Loucy (cell line): Measurements from ENCODE around the gene DCP2.

ENCODE experiments used
- EZH2phosphoT487 ChIP-seq: fragments of 200-600 bp; IDR thresholded peaks from 2 replicates; pipeline ENCODE4 v1.6.1; 2018; ENCODE audit warnings: antibody characterized with exemption, mild to moderate bottlenecking, moderate library complexity, borderline replicate concordance
- TF ChIP-seq, protein P1 (sequence below): fragments of 200-600 bp; sonication (generic); conservative IDR thresholded peaks from 2 replicates; pipeline ENCODE4 v1.5.1; 2014; ENCODE audit warnings: mild to moderate bottlenecking, antibody characterized with exemption, low read length

DNA sequence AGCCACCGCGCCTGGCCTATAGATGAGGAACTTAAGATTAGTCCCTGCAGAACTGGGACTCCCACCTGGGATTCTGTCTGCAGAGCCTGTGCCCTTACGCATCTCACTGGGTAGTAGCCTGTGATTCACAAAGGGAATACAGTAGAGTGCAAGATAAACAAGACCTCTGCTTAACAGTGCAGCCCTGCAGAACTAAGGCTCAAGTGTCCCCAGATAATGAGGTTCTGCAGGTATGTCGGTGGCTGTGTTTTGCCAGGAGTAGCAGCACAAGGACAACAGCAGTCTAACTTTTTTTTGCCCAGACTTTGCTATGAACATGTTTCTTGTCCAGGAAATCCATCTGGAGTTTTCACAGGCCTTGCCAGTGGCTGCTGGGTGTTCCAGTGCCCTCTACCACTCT is 59.7 kb downstream of the DCP2 start:
- TF ChIP-seq, protein P1, sequence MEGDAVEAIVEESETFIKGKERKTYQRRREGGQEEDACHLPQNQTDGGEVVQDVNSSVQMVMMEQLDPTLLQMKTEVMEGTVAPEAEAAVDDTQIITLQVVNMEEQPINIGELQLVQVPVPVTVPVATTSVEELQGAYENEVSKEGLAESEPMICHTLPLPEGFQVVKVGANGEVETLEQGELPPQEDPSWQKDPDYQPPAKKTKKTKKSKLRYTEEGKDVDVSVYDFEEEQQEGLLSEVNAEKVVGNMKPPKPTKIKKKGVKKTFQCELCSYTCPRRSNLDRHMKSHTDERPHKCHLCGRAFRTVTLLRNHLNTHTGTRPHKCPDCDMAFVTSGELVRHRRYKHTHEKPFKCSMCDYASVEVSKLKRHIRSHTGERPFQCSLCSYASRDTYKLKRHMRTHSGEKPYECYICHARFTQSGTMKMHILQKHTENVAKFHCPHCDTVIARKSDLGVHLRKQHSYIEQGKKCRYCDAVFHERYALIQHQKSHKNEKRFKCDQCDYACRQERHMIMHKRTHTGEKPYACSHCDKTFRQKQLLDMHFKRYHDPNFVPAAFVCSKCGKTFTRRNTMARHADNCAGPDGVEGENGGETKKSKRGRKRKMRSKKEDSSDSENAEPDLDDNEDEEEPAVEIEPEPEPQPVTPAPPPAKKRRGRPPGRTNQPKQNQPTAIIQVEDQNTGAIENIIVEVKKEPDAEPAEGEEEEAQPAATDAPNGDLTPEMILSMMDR, result no peak
- TF ChIP-seq EZH2phosphoT487, result no peak
